ENCODE results near the gene TMIGD1. TPM values are rescaled to one million over a fixed set of nuclear protein-coding genes. Genes with fewer than 3 reads are reported as not detected.

Gene TMIGD1
- total and polyA plus RNA-seq, 2 of the 13 experiments (the other 11 are each of a cell fraction or from before 2014, with no cell fraction given), result not detected

- H3K9me3 ChIP-seq (ENCODE audit: low read length), result no peaks in the 10 kb centered on the region
- ChIA-PET CTCF (ENCODE audit: low intra/inter-chr PET ratio, low total read pairs) (no interaction called here), POLR2A (no interaction called here)
- H3K79me2 ChIP-seq (ENCODE audit: insufficient read depth, low read length), result no peaks in the 10 kb centered on the region
- no peaks in the 10 kb centered on the region for H3K27me3 ChIP-seq (ENCODE audit: control insufficient read depth in 1 of 2, insufficient read depth in 2 of 2, low read length in 2 of 2)
- H3K4me2 ChIP-seq (ENCODE audit: low read depth, low read length), result no peak overlapping the region
- no peak for TF ChIP-seq ZSCAN25 (CRISPR knock-in tag; IDR thresholded peaks at IDR 0.05)
- no peak for TF ChIP-seq RBM22 (optimal IDR thresholded peaks at IDR 0.05; ENCODE audit: low read length)
- TF ChIP-seq KAT2B (IDR thresholded peaks at IDR 0.05; ENCODE audit: borderline replicate concordance, low read depth, low read length), result no peak
- no peaks in the 10 kb centered on the region for H3K4me1 ChIP-seq (ENCODE audit: insufficient read depth, low read length)
- H2AFZ ChIP-seq (ENCODE audit: low read length), result no peak overlapping the region
- in situ Hi-C loops (cut with HindIII; ENCODE audit: extremely low pct_ligation_motif_present, low pct_unique_long_range_greater_than_20kb) (no loop called here), intact Hi-C loops (cut with micrococcal nuclease; ENCODE audit: unreplicated experiment) (no loop called here)
- H3K9ac ChIP-seq (ENCODE audit: insufficient read depth, low read depth, low read length), result no peak overlapping the region
- no peak for ATAC-seq
- H3K27ac ChIP-seq (ENCODE audit: extremely low read length, insufficient read depth, low read length), result no peak overlapping the region
- H3K36me3 ChIP-seq (replicated peaks in 1 of 2; ENCODE audit: control insufficient read depth in 1 of 2, insufficient read depth in 2 of 2, low read length in 2 of 2), result no peaks in the 10 kb centered on the region
- no peaks in the 10 kb centered on the region for H4K20me1 ChIP-seq (ENCODE audit: insufficient read depth, low read length)
- DNase-seq (ENCODE audit: low spot score), result no peak
- no TSS peak for BruUV-seq (replicated peaks)
- H3K4me3 ChIP-seq (replicated peaks in 1 of 3; ENCODE audit: insufficient read depth in 1 of 3, low read depth in 2 of 3, low read length in 3 of 3), result no peak overlapping the region
- no peak for FAIRE-seq
- 33% methylated on average over 2 of the region's 2 CpGs for WGBS (ENCODE audit: low lambda C conversion rate)
Observed at GRCh38 chr17:30308406-30308805, 25.5 kb downstream of the TMIGD1 start.

GRCh38 chr17:30304778-30305177 is 29.1 kb downstream of the TMIGD1 start:
- in situ Hi-C loops (cut with HindIII; ENCODE audit: extremely low pct_ligation_motif_present, low pct_unique_long_range_greater_than_20kb), result no loop called here

More at GRCh38 chr17:30304778-30305177, 29.1 kb downstream of the TMIGD1 start:
- H3K27ac ChIP-seq (ENCODE audit: extremely low read length, insufficient read depth, low read length), result no peak overlapping the region
- no peak overlapping the region for H2AFZ ChIP-seq (ENCODE audit: low read length)
- no TSS peak for BruUV-seq (replicated peaks)
- ATAC-seq (no peak), FAIRE-seq (no peak), DNase-seq (ENCODE audit: low spot score) (no peak)
- WGBS (ENCODE audit: low lambda C conversion rate), result 65% methylated on average over 3 of the region's 3 CpGs
- POLR2A ChIA-PET, result no interaction called here
- no peak for TF ChIP-seq ZNF275 (CRISPR knock-in tag; IDR thresholded peaks at IDR 0.05; ENCODE audit: borderline replicate concordance)
- no peak for TF ChIP-seq SCMH1 (CRISPR knock-in tag; IDR thresholded peaks at IDR 0.05; ENCODE audit: borderline replicate concordance)
- TF ChIP-seq SMC3 (IDR thresholded peaks at IDR 0.05; ENCODE audit: low read length), result no peak
- no peak for TF ChIP-seq DDIT3 (CRISPR knock-in tag; IDR thresholded peaks at IDR 0.05)
- TF ChIP-seq ZNF282 (IDR thresholded peaks at IDR 0.05; ENCODE audit: partially characterized antibody), result no peak
- TF ChIP-seq GPN1 (CRISPR knock-in tag; IDR thresholded peaks at IDR 0.05; ENCODE audit: borderline replicate concordance), result no peak
- no peak for TF ChIP-seq STAT6 (CRISPR knock-in tag; IDR thresholded peaks at IDR 0.05; ENCODE audit: borderline replicate concordance)
- TF ChIP-seq ZNF788 (CRISPR knock-in tag; IDR thresholded peaks at IDR 0.05; ENCODE audit: borderline replicate concordance), result no peak
- TF ChIP-seq NFE2 (CRISPR knock-in tag; IDR thresholded peaks at IDR 0.05), result no peak
- no peaks in the 10 kb centered on the region for H3K4me1 ChIP-seq (ENCODE audit: insufficient read depth, low read length)
- H3K27me3 ChIP-seq (ENCODE audit: control insufficient read depth in 1 of 2, insufficient read depth in 2 of 2, low read length in 2 of 2), result no peaks in the 10 kb centered on the region
- H3K79me2 ChIP-seq (ENCODE audit: insufficient read depth, low read length), result no peaks in the 10 kb centered on the region
- intact Hi-C loops (cut with micrococcal nuclease; ENCODE audit: unreplicated experiment), result no loop called here
- no peaks in the 10 kb centered on the region for H3K36me3 ChIP-seq (replicated peaks in 1 of 2; ENCODE audit: control insufficient read depth in 1 of 2, insufficient read depth in 2 of 2, low read length in 2 of 2)
- H3K9me3 ChIP-seq (ENCODE audit: low read length), result peaks cover 8% of the 10 kb centered on the region; the same call in 1 of the 2 replicates
- CTCF ChIA-PET (ENCODE audit: low intra/inter-chr PET ratio, low total read pairs), result no interaction called here
- no peak overlapping the region for H3K4me3 ChIP-seq (replicated peaks in 1 of 3; ENCODE audit: insufficient read depth in 1 of 3, low read depth in 2 of 3, low read length in 3 of 3)
- H3K9ac ChIP-seq (ENCODE audit: insufficient read depth, low read depth, low read length), result no peak overlapping the region
- H3K4me2 ChIP-seq (ENCODE audit: low read depth, low read length), result no peak overlapping the region
- no peaks in the 10 kb centered on the region for H4K20me1 ChIP-seq (ENCODE audit: insufficient read depth, low read length)
